Neural cell (in vitro differentiated cells): ENCODE measurements around the gene ZBTB2. TPM values are rescaled to one million over a fixed set of nuclear protein-coding genes. Genes with fewer than 3 reads are reported as not detected.
"Not testable (repeated sequence)": the region's sequence is repeated elsewhere in the genome, so short reads cannot be mapped to it uniquely, and the experiment has no call there.

ENCODE experiments used
- H2AFZ ChIP-seq: fragments of 200-600, 300-800 bp; sonication (generic), shearing (Covaris generic); 2 replicates; pipeline ENCODE4 v1.6.0; 2014; ENCODE audit warnings: low read depth, mild to moderate bottlenecking, antibody characterized with exemption, low read length, moderate library complexity
- H3F3A ChIP-seq: fragments of 200-600 bp; shearing (Covaris generic); 2 replicates; pipeline ENCODE4 v1.6.1; 2016; ENCODE audit warnings: mild to moderate bottlenecking, moderate library complexity, mixed read lengths, antibody characterized with exemption, low read length; ENCODE audit not compliant: insufficient read depth, poor library complexity, severe bottlenecking
- H3K27ac ChIP-seq: fragments of 200-600, 300-800 bp; sonication (generic), shearing (Covaris generic); 2 replicates; pipeline ENCODE4 v1.5.1; 2014; ENCODE audit warnings: mild to moderate bottlenecking, low read length, moderate library complexity
- H3K27me3 ChIP-seq: fragments of 300-800, 200-600 bp; sonication (generic), shearing (Covaris generic); 2 replicates; pipeline ENCODE4 v1.6.0; 2014; ENCODE audit warnings: mild to moderate bottlenecking, low read depth, low read length, moderate library complexity; ENCODE audit not compliant: insufficient read depth
- H3K36me3 ChIP-seq: fragments of 300-800, 200-600 bp; sonication (generic), shearing (Covaris generic); 2 replicates; pipeline ENCODE4 v1.5.1; 2014; ENCODE audit warnings: mild to moderate bottlenecking, antibody characterized with exemption, low read length, moderate library complexity; ENCODE audit not compliant: insufficient read depth
- H3K4me2 ChIP-seq: fragments of 300-800, 200-600 bp; sonication (generic), shearing (Covaris generic); 2 replicates; pipeline ENCODE4 v1.6.0; 2014; ENCODE audit warnings: mild to moderate bottlenecking, low read length
- H3K4me3 ChIP-seq: fragments of 300-800, 200-600 bp; sonication (generic), shearing (Covaris generic); 2 replicates; pipeline ENCODE4 v1.5.1; 2014; ENCODE audit warnings: mild to moderate bottlenecking, low read length, moderate library complexity
- H3K79me2 ChIP-seq: fragments of 200-600 bp; shearing (Covaris generic); replicated peaks from 2 replicates; pipeline ENCODE4 v1.6.0; 2014; ENCODE audit warnings: mild to moderate bottlenecking, low read length, moderate library complexity; ENCODE audit not compliant: insufficient read depth
- H3K9ac ChIP-seq: fragments of 300-800, 200-600 bp; sonication (generic), shearing (Covaris generic); 2 replicates; pipeline ENCODE4 v1.6.1; 2016; ENCODE audit warnings: mild to moderate bottlenecking, low read length, mixed read lengths
- H3K9me2 ChIP-seq: fragments of 200-600 bp; shearing (Covaris generic); 2 replicates; pipeline ENCODE4 v1.6.1; 2016; ENCODE audit warnings: mild to moderate bottlenecking, low read length, mixed read lengths; ENCODE audit not compliant: insufficient read depth
- H3K9me3 ChIP-seq: fragments of 200-600, 300-800 bp; sonication (generic), shearing (Covaris generic); 2 replicates; pipeline ENCODE4 v1.6.1; 2016; ENCODE audit warnings: mild to moderate bottlenecking, mixed run types, low read length, moderate library complexity, mixed read lengths
- H4K20me1 ChIP-seq: fragments of 200-600 bp; shearing (Covaris generic); 2 replicates; pipeline ENCODE4 v1.6.1; 2016; ENCODE audit warnings: mild to moderate bottlenecking, mixed run types; ENCODE audit not compliant: insufficient read depth
- CTCF ChIP-seq: fragments of 450-650 bp; IDR thresholded peaks from 2 replicates; pipeline ENCODE4 v1.5.1; 2014; ENCODE audit warnings: antibody characterized with exemption, mild to moderate bottlenecking, moderate library complexity; ENCODE audit not compliant: poor library complexity, severe bottlenecking
- EP300 ChIP-seq: fragments of 450-650 bp; conservative IDR thresholded peaks from 2 replicates; pipeline ENCODE4 v1.6.1; 2014; ENCODE audit warnings: antibody characterized with exemption, mild to moderate bottlenecking, moderate library complexity; ENCODE audit not compliant: poor library complexity, severe bottlenecking
- EZH2 ChIP-seq: fragments of 200-600, 300-800 bp; shearing (Covaris generic), sonication (generic); IDR thresholded peaks from 2 replicates; pipeline ENCODE4 v1.6.1; 2014; ENCODE audit warnings: antibody characterized with exemption, low read length, borderline replicate concordance, mild to moderate bottlenecking; ENCODE audit not compliant: insufficient read depth, poor library complexity, severe bottlenecking
- MXI1 ChIP-seq: fragments of 450-650 bp; conservative IDR thresholded peaks from 2 replicates; pipeline ENCODE4 v1.6.1; 2014; ENCODE audit warnings: antibody characterized with exemption, mild to moderate bottlenecking; ENCODE audit not compliant: poor library complexity, severe bottlenecking
- POLR2AphosphoS5 ChIP-seq: IDR thresholded peaks from 2 replicates; pipeline ENCODE4 v1.6.1; 2012
- RAD21 ChIP-seq: fragments of 450-650 bp; conservative IDR thresholded peaks from 2 replicates; pipeline ENCODE4 v1.6.1; 2014; ENCODE audit warnings: antibody characterized with exemption, mild to moderate bottlenecking, moderate library complexity
- SMC3 ChIP-seq: fragments of 450-650 bp; conservative IDR thresholded peaks from 2 replicates; pipeline ENCODE4 v1.6.1; 2014; ENCODE audit warnings: antibody characterized with exemption, mild to moderate bottlenecking, moderate library complexity; ENCODE audit not compliant: poor library complexity
- TAF1 ChIP-seq: IDR thresholded peaks from 2 replicates; pipeline ENCODE4 v1.6.1; 2012; ENCODE audit warnings: low read depth
- polyA plus RNA-seq: library from polyadenylated mRNA; depleted of rRNA; stranded (reverse); fragments of >200 nt; gene quantifications from 2 replicates; pipeline ENCODE4 v1.2.3, GENCODE V29; 2014
- TF ChIP-seq, protein P1 (sequence below): IDR thresholded peaks from 2 replicates; pipeline ENCODE4 v1.6.1; 2012; ENCODE audit warnings: borderline replicate concordance

ZBTB2 gene
- polyA plus RNA-seq, 1 donor from 2014 or later = 10.3 TPM

GRCh38 chr6:151385177-151385576 lies 6.2 kb downstream of the ZBTB2 start:
- H4K20me1 ChIP-seq = no peaks in the 10 kb centered on the region
- H3F3A ChIP-seq = peaks cover 11% of the 10 kb centered on the region
- no peak overlapping the region for H3K27ac ChIP-seq
- no peak for TF ChIP-seq SMC3
- TF ChIP-seq MXI1 = no peak
- no peak for TF ChIP-seq RAD21
- TF ChIP-seq, protein P1, sequence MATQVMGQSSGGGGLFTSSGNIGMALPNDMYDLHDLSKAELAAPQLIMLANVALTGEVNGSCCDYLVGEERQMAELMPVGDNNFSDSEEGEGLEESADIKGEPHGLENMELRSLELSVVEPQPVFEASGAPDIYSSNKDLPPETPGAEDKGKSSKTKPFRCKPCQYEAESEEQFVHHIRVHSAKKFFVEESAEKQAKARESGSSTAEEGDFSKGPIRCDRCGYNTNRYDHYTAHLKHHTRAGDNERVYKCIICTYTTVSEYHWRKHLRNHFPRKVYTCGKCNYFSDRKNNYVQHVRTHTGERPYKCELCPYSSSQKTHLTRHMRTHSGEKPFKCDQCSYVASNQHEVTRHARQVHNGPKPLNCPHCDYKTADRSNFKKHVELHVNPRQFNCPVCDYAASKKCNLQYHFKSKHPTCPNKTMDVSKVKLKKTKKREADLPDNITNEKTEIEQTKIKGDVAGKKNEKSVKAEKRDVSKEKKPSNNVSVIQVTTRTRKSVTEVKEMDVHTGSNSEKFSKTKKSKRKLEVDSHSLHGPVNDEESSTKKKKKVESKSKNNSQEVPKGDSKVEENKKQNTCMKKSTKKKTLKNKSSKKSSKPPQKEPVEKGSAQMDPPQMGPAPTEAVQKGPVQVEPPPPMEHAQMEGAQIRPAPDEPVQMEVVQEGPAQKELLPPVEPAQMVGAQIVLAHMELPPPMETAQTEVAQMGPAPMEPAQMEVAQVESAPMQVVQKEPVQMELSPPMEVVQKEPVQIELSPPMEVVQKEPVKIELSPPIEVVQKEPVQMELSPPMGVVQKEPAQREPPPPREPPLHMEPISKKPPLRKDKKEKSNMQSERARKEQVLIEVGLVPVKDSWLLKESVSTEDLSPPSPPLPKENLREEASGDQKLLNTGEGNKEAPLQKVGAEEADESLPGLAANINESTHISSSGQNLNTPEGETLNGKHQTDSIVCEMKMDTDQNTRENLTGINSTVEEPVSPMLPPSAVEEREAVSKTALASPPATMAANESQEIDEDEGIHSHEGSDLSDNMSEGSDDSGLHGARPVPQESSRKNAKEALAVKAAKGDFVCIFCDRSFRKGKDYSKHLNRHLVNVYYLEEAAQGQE = no peak
- TF ChIP-seq CTCF = no peak
- TF ChIP-seq EZH2 = no peak
- no peak for TF ChIP-seq TAF1
- TF ChIP-seq EP300 = no peak
- TF ChIP-seq POLR2AphosphoS5 = no peak
- H3K9me3 ChIP-seq = no peaks in the 10 kb centered on the region
- H3K79me2 ChIP-seq = peaks cover 30% of the 10 kb centered on the region
- H3K9ac ChIP-seq = no peak overlapping the region
- no peak overlapping the region for H3K4me3 ChIP-seq
- no peaks in the 10 kb centered on the region for H3K27me3 ChIP-seq
- H2AFZ ChIP-seq = no peak overlapping the region
- no peak overlapping the region for H3K4me2 ChIP-seq
- no peaks in the 10 kb centered on the region for H3K36me3 ChIP-seq
- no peaks in the 10 kb centered on the region for H3K9me2 ChIP-seq

DNA sequence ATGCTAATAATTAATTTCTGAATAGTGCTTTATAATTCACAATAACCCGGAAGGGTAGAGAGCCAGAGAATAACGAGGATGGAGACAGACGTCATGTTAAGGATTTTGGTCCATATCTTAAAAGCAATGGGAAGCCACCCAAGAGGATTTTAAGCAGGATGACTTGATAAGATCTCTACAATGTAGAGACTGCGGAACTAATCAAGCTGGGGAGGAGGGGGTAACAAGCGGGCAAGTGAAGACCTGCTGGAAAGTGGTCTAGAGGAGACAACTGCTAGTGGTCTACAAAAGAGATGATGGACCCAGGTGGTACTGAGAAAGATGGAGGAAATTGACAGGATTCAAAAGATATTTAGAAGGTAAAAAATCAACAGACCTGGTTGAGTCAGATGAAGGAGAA lies 7.2 kb downstream of the ZBTB2 start:
- Histone ChIP-seq H3K79me2 (peaks cover 30% of the 10 kb centered on the region), H3K9me2 (no peaks in the 10 kb centered on the region), H2AFZ (no peak overlapping the region), H3K9ac (no peak overlapping the region), H3F3A (peaks cover 11% of the 10 kb centered on the region), H3K4me3 (no peak overlapping the region), H3K36me3 (no peaks in the 10 kb centered on the region), H3K9me3 (no peaks in the 10 kb centered on the region), H3K27me3 (no peaks in the 10 kb centered on the region), H4K20me1 (no peaks in the 10 kb centered on the region), H3K27ac (no peak overlapping the region), H3K4me2 (no peak overlapping the region)
- TF ChIP-seq EP300 (no peak), CTCF (no peak), SMC3 (no peak), MXI1 (no peak), POLR2AphosphoS5 (no peak), TAF1 (no peak), EZH2 (no peak), RAD21 (no peak)
- TF ChIP-seq, protein P1 = no peak

- peaks cover 24% of the 10 kb centered on the region for H3K79me2 ChIP-seq
- not testable (repeated sequence) for H4K20me1 ChIP-seq, H3K9me2 ChIP-seq, H3K4me2 ChIP-seq, H3K4me3 ChIP-seq, H3F3A ChIP-seq, H3K9ac ChIP-seq, H3K27ac ChIP-seq, H3K27me3 ChIP-seq, H3K36me3 ChIP-seq, H3K9me3 ChIP-seq, H2AFZ ChIP-seq
Observed at GRCh38 chr6:151382631-151383030, 8.7 kb downstream of the ZBTB2 start.
